WTC11 (cell line): ENCODE measurements around the gene WFS1. TPM values are rescaled to one million over a fixed set of nuclear protein-coding genes. Genes with fewer than 3 reads are reported as not detected.

ENCODE experiments used
- ATAC-seq: fragments of 200-7000 bp; cut with Tn5 transposase; 2 replicates; pipeline ENCODE4 v1.10.0; 2021; ENCODE audit warnings: mild to moderate bottlenecking, moderate library complexity
- CTCF ChIA-PET: fragments of 300-600 bp; sonication (Branson Sonifier 250); formaldehyde crosslinking; loops from one replicate; lab custom pipeline; 2021; ENCODE audit warnings: antibody characterized with exemption; lab: Charles Lee
- POLR2A ChIA-PET: fragments of 350-600 bp; sonication (Branson Sonifier 250); formaldehyde crosslinking; loops from one replicate; lab custom pipeline; 2021; ENCODE audit warnings: antibody characterized with exemption; lab: Charles Lee
- DNase-seq: peaks from one replicate; pipeline ENCODE4 v3.0.0; 2021; ENCODE audit warnings: low spot score
- H3K27ac Mint-ChIP-seq: 2 replicates; pipeline ENCODE4 v1.8.0; 2021; ENCODE audit warnings: mixed read lengths
- H3K27me3 Mint-ChIP-seq: 2 replicates; pipeline ENCODE4 v1.8.0; 2021; ENCODE audit warnings: low read depth, mild to moderate bottlenecking, moderate library complexity, mixed read lengths
- H3K36me3 Mint-ChIP-seq: 2 replicates; pipeline ENCODE4 v1.8.0; 2021; ENCODE audit warnings: mixed read lengths
- H3K4me1 Mint-ChIP-seq: 2 replicates; pipeline ENCODE4 v1.8.0; 2022; ENCODE audit warnings: mixed read lengths
- H3K4me3 Mint-ChIP-seq: 2 replicates; pipeline ENCODE4 v1.8.0; 2021; ENCODE audit warnings: mild to moderate bottlenecking, moderate library complexity, mixed read lengths
- H3K9me3 Mint-ChIP-seq: 2 replicates; pipeline ENCODE4 v1.8.0; 2021; ENCODE audit warnings: mixed read lengths
- IRF2 ChIP-seq: sonication (generic); formaldehyde crosslinking; IDR thresholded peaks from 2 replicates; pipeline ENCODE4 v1.8.0; 2022; ENCODE audit warnings: low read depth, missing genetic modification reagents, borderline replicate concordance
- KAT7 ChIP-seq: sonication (generic); formaldehyde crosslinking; IDR thresholded peaks from 2 replicates; pipeline ENCODE4 v1.8.1; 2023; ENCODE audit warnings: missing genetic modification reagents, mild to moderate bottlenecking, borderline replicate concordance
- OVOL2 ChIP-seq: fragments of 250-450 bp; sonication (Bioruptor Pico); IDR thresholded peaks from 2 replicates; pipeline ENCODE4 v1.9.0; 2021; ENCODE audit warnings: mild to moderate bottlenecking, borderline replicate concordance
- RORB ChIP-seq: fragments of 250-450 bp; sonication (Bioruptor Pico); IDR thresholded peaks from 2 replicates; pipeline ENCODE4 v1.9.0; 2021; ENCODE audit warnings: mild to moderate bottlenecking
- SMAD3 ChIP-seq: sonication (generic); formaldehyde crosslinking; IDR thresholded peaks from 2 replicates; pipeline ENCODE4 v1.8.0; 2022; ENCODE audit warnings: missing genetic modification reagents, mild to moderate bottlenecking, borderline replicate concordance
- TEAD4 ChIP-seq: sonication (generic); formaldehyde crosslinking; IDR thresholded peaks from 2 replicates; pipeline ENCODE4 v1.8.0; 2022; ENCODE audit warnings: mild to moderate bottlenecking, missing genetic modification reagents
- ZNF121 ChIP-seq: sonication (generic); formaldehyde crosslinking; IDR thresholded peaks from 2 replicates; pipeline ENCODE4 v1.8.0; 2023; ENCODE audit warnings: missing genetic modification reagents
- ZNF232 ChIP-seq: sonication (generic); formaldehyde crosslinking; IDR thresholded peaks from 2 replicates; pipeline ENCODE4 v1.8.0; 2022; ENCODE audit warnings: mild to moderate bottlenecking, missing genetic modification reagents
- ZNF263 ChIP-seq: sonication (generic); formaldehyde crosslinking; IDR thresholded peaks from 2 replicates; pipeline ENCODE4 v1.8.1; 2022; ENCODE audit warnings: low read depth, mild to moderate bottlenecking, moderate library complexity, missing genetic modification reagents
- ZNF317 ChIP-seq: sonication (generic); formaldehyde crosslinking; IDR thresholded peaks from 2 replicates; pipeline ENCODE4 v1.8.1; 2023; ENCODE audit warnings: low read depth, mild to moderate bottlenecking, moderate library complexity, missing genetic modification reagents, borderline replicate concordance
- ZNF416 ChIP-seq: fragments of 250-450 bp; sonication (Bioruptor Pico); IDR thresholded peaks from 2 replicates; pipeline ENCODE4 v1.9.0; 2021; ENCODE audit warnings: mild to moderate bottlenecking, inconsistent platforms
- ZNF423 ChIP-seq: fragments of 250-450 bp; sonication (Bioruptor Pico); IDR thresholded peaks from 2 replicates; pipeline ENCODE4 v2.1.2; 2022; ENCODE audit warnings: mild to moderate bottlenecking, moderate library complexity
- ZNF671 ChIP-seq: fragments of 250-450 bp; sonication (Bioruptor Pico); IDR thresholded peaks from 2 replicates; pipeline ENCODE4 v1.8.0; 2021; ENCODE audit warnings: mild to moderate bottlenecking
- total RNA-seq: library from RNA; stranded (reverse); gene quantifications from 3 replicates; pipeline ENCODE4 v1.2.3, GENCODE V29; 2021
- TF ChIP-seq, protein P1 (sequence below): sonication (generic); formaldehyde crosslinking; IDR thresholded peaks from 2 replicates; pipeline ENCODE4 v1.8.0; 2023; ENCODE audit warnings: missing genetic modification reagents
- TF ChIP-seq, protein P2 (sequence below): sonication (generic); formaldehyde crosslinking; IDR thresholded peaks from 2 replicates; pipeline ENCODE4 v1.8.1; 2022; ENCODE audit warnings: low read depth, mild to moderate bottlenecking, moderate library complexity, missing genetic modification reagents, borderline replicate concordance
- TF ChIP-seq, protein P3 (sequence below): sonication (generic); formaldehyde crosslinking; IDR thresholded peaks from 2 replicates; pipeline ENCODE4 v1.8.1; 2023; ENCODE audit warnings: mild to moderate bottlenecking, missing genetic modification reagents
- TF ChIP-seq, protein P4 (sequence below): sonication (generic); formaldehyde crosslinking; IDR thresholded peaks from 2 replicates; pipeline ENCODE4 v1.8.0; 2022; ENCODE audit warnings: mild to moderate bottlenecking, missing genetic modification reagents

The WFS1 gene
- total RNA-seq, 1 experiment from 2014 or later, result 34.7 TPM

- ATAC-seq (no peak), DNase-seq (no peak)
- Mint-ChIP-seq H3K27ac (no peak overlapping the region), H3K4me3 (no peak overlapping the region), H3K36me3 (0 out of 2 replicates have a peak, but pooled peaks cover 2% of the 10 kb centered on the region), H3K4me1 (0 out of 2 replicates have a peak, but pooled peaks cover 2% of the 10 kb centered on the region)
- CTCF ChIA-PET, result interaction anchor here (1.0 to 3.4 kb wide), 4 partner anchors 11 to 321 kb away, joined by 3 to 31 read pairs (median 6); no protein-coding TSS in a partner anchor
- TF ChIP-seq, protein P1, sequence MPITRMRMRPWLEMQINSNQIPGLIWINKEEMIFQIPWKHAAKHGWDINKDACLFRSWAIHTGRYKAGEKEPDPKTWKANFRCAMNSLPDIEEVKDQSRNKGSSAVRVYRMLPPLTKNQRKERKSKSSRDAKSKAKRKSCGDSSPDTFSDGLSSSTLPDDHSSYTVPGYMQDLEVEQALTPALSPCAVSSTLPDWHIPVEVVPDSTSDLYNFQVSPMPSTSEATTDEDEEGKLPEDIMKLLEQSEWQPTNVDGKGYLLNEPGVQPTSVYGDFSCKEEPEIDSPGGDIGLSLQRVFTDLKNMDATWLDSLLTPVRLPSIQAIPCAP (CRISPR knock-in tag), result no peak
- TF ChIP-seq, protein P2, sequence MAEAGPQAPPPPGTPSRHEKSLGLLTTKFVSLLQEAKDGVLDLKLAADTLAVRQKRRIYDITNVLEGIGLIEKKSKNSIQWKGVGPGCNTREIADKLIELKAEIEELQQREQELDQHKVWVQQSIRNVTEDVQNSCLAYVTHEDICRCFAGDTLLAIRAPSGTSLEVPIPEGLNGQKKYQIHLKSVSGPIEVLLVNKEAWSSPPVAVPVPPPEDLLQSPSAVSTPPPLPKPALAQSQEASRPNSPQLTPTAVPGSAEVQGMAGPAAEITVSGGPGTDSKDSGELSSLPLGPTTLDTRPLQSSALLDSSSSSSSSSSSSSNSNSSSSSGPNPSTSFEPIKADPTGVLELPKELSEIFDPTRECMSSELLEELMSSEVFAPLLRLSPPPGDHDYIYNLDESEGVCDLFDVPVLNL (CRISPR knock-in tag), result no peak
- TF ChIP-seq ZNF121 (no peak), RORB (CRISPR knock-in tag) (no peak), OVOL2 (CRISPR knock-in tag) (no peak)
- TF ChIP-seq, all 79 proteins: peak for 0
- POLR2A ChIA-PET, result no interaction called here
- Mint-ChIP-seq H3K9me3 (no peaks in the 10 kb centered on the region), H3K27me3 (no peaks in the 10 kb centered on the region)
Measured at GRCh38 chr4:6319530-6320150, 50.0 kb downstream of the WFS1 start.

GRCh38 chr4:6320663-6321062, 51.0 kb downstream of the WFS1 start:
- Mint-ChIP-seq H3K4me1 (0 out of 2 replicates have a peak, but pooled peaks cover 3% of the 10 kb centered on the region), H3K27me3 (no peaks in the 10 kb centered on the region), H3K9me3 (no peaks in the 10 kb centered on the region), H3K36me3 (0 out of 2 replicates have a peak, but pooled peaks cover 2% of the 10 kb centered on the region), H3K4me3 (no peak overlapping the region), H3K27ac (no peak overlapping the region)
- TF ChIP-seq KAT7 (CRISPR knock-in tag), result no peak
- DNase-seq (no peak), ATAC-seq (no peak)
- POLR2A ChIA-PET, result no interaction called here
- CTCF ChIA-PET, result interaction anchor here (1.3 to 3.4 kb wide), 3 partner anchors 11 to 70 kb away, joined by 5 to 31 read pairs (median 8); no protein-coding TSS in a partner anchor

DNA sequence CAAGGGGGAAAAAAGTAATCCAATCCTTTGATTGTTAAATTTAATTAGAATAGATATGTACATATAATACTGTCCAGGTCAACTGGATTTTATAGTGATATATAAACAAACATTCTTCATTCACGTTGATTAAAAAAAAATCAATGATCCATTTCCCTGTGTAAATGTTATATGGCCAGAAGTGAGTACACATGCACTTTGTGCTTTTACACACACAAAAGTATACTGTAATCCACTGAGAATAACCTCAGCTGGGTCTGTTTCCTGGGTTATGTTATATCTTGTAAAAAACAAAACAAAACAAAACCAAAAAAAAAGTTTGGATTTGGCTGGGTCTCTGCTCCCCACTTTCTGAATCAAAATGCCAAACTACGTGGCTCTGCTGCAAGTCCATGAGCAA, 51.7 kb downstream of the WFS1 start:
- Mint-ChIP-seq H3K27me3 (no peaks in the 10 kb centered on the region), H3K4me3 (no peak overlapping the region), H3K27ac (no peak overlapping the region), H3K9me3 (0 out of 2 replicates have a peak, but pooled peaks cover 3% of the 10 kb centered on the region), H3K36me3 (0 out of 2 replicates have a peak, but pooled peaks cover 2% of the 10 kb centered on the region), H3K4me1 (0 out of 2 replicates have a peak, but pooled peaks cover 3% of the 10 kb centered on the region)
- no peak for ATAC-seq
- ChIA-PET POLR2A (no interaction called here), CTCF (no interaction called here)
- TF ChIP-seq, protein P3, sequence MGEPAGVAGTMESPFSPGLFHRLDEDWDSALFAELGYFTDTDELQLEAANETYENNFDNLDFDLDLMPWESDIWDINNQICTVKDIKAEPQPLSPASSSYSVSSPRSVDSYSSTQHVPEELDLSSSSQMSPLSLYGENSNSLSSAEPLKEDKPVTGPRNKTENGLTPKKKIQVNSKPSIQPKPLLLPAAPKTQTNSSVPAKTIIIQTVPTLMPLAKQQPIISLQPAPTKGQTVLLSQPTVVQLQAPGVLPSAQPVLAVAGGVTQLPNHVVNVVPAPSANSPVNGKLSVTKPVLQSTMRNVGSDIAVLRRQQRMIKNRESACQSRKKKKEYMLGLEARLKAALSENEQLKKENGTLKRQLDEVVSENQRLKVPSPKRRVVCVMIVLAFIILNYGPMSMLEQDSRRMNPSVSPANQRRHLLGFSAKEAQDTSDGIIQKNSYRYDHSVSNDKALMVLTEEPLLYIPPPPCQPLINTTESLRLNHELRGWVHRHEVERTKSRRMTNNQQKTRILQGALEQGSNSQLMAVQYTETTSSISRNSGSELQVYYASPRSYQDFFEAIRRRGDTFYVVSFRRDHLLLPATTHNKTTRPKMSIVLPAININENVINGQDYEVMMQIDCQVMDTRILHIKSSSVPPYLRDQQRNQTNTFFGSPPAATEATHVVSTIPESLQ, result no peak
- TF ChIP-seq TEAD4 (no peak), ZNF671 (CRISPR knock-in tag) (no peak), IRF2 (CRISPR knock-in tag) (no peak), ZNF232 (no peak), ZNF423 (no peak), ZNF317 (no peak), RORB (CRISPR knock-in tag) (no peak), SMAD3 (CRISPR knock-in tag) (no peak), ZNF416 (no peak), ZNF263 (CRISPR knock-in tag) (no peak)
- TF ChIP-seq, protein P4, sequence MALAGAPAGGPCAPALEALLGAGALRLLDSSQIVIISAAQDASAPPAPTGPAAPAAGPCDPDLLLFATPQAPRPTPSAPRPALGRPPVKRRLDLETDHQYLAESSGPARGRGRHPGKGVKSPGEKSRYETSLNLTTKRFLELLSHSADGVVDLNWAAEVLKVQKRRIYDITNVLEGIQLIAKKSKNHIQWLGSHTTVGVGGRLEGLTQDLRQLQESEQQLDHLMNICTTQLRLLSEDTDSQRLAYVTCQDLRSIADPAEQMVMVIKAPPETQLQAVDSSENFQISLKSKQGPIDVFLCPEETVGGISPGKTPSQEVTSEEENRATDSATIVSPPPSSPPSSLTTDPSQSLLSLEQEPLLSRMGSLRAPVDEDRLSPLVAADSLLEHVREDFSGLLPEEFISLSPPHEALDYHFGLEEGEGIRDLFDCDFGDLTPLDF (CRISPR knock-in tag), result no peak
- TF ChIP-seq, protein P2 (CRISPR knock-in tag), result no peak
- no peak for DNase-seq
